ENCODE results near the gene DRAXIN.
A peak's percentile ranks its signal among the peaks of the same experiment; 100 is the strongest.

The DRAXIN gene

GRCh38 chr1:11690397-11691301 is 861 bp upstream of the DRAXIN start:
- no peak for DNase-seq (ENCODE audit: extremely low read depth, low read depth)
- TF ChIP-seq CTCF (IDR thresholded peaks at IDR 0.05; ENCODE audit: low read depth, low read length) = no peak

- DNase-seq (ENCODE audit: extremely low read depth, low read depth) = no peak
- no peak for TF ChIP-seq CTCF (IDR thresholded peaks at IDR 0.05; ENCODE audit: low read depth, low read length)
Measured at GRCh38 chr1:11691928-11692711, 610 bp downstream of the DRAXIN start.

GRCh38 chr1:11693024-11693590 is 1.6 kb downstream of the DRAXIN start:
- no peak for TF ChIP-seq CTCF (IDR thresholded peaks at IDR 0.05; ENCODE audit: low read depth, low read length)
- peak; percentile 27 for DNase-seq (ENCODE audit: extremely low read depth, low read depth)

- no peak for DNase-seq (ENCODE audit: extremely low read depth, low read depth)
- no peak for TF ChIP-seq CTCF (IDR thresholded peaks at IDR 0.05; ENCODE audit: low read depth, low read length)
Measured at GRCh38 chr1:11693917-11694316, 2.4 kb downstream of the DRAXIN start.

GRCh38 chr1:11695861-11696260 is 4.4 kb downstream of the DRAXIN start:
- DNase-seq (ENCODE audit: extremely low read depth, low read depth) = no peak
- no peak for TF ChIP-seq CTCF (IDR thresholded peaks at IDR 0.05; ENCODE audit: low read depth, low read length)

- no peak for DNase-seq (ENCODE audit: extremely low read depth, low read depth)
- TF ChIP-seq CTCF (IDR thresholded peaks at IDR 0.05; ENCODE audit: low read depth, low read length) = no peak
Measured at GRCh38 chr1:11697188-11697892, 5.8 kb downstream of the DRAXIN start.

All from AG09319 (cell line).